ENCODE results near the gene CTSA.

Gene CTSA

GRCh38 chr20:45934586-45935415 is 43.7 kb downstream of the CTSA start, which contains the start of gene PCIF1:
TSS of gene PCIF1 (plus strand) at chr20:45934683. CDS start at chr20:45939000, 4,317 bp downstream.
- peaks cover 16% of the 10 kb centered on the region for H3K4me1 ChIP-seq
- no peaks in the 10 kb centered on the region for H3K27me3 ChIP-seq
- TF ChIP-seq Cebpa-rat (IDR thresholded peaks at IDR 0.05) = no peak
- H3K4me3 ChIP-seq = peak within 1 kb of the TSS; percentile 91
- H3K36me3 ChIP-seq = peaks cover 35% of the 10 kb centered on the region
- no peaks in the 10 kb centered on the region for H3K9me3 ChIP-seq
- peak within 1 kb of the TSS; percentile 100 for H3K27ac ChIP-seq
- peak within 1 kb of the TSS; percentile 88 for H3K4me2 ChIP-seq
- peaks cover 43% of the 10 kb centered on the region for H4K20me1 ChIP-seq
- H3K9ac ChIP-seq = peak within 1 kb of the TSS; percentile 100

- no peak for TF ChIP-seq Cebpa-rat (IDR thresholded peaks at IDR 0.05)
- Histone ChIP-seq H3K4me2 (peak overlapping the region; percentile 70), H3K4me1 (peaks cover 16% of the 10 kb centered on the region), H3K9me3 (no peaks in the 10 kb centered on the region), H3K9ac (peak overlapping the region; percentile 100), H3K27ac (peak overlapping the region; percentile 100), H3K4me3 (peak overlapping the region; percentile 91), H3K27me3 (no peaks in the 10 kb centered on the region), H3K36me3 (peaks cover 42% of the 10 kb centered on the region), H4K20me1 (peaks cover 49% of the 10 kb centered on the region)
Observed at GRCh38 chr20:45935416-45936046, 44.4 kb downstream of the CTSA start.

- H3K4me1 ChIP-seq = peaks cover 16% of the 10 kb centered on the region
- H3K9me3 ChIP-seq = no peaks in the 10 kb centered on the region
- H4K20me1 ChIP-seq = peaks cover 53% of the 10 kb centered on the region
- H3K27ac ChIP-seq = no peak overlapping the region
- no peak for TF ChIP-seq Cebpa-rat (IDR thresholded peaks at IDR 0.05)
- no peaks in the 10 kb centered on the region for H3K27me3 ChIP-seq
- H3K36me3 ChIP-seq = peaks cover 62% of the 10 kb centered on the region
- 0 out of 2 replicates have a peak overlapping the region, but pooled peaks have one; percentile 12 for H3K9ac ChIP-seq
- H3K4me3 ChIP-seq = no peak overlapping the region
- no peak overlapping the region for H3K4me2 ChIP-seq
Observed at GRCh38 chr20:45937765-45938164, 46.6 kb downstream of the CTSA start.

GRCh38 chr20:45938727-45939438 is 47.7 kb downstream of the CTSA start:
- no peaks in the 10 kb centered on the region for H3K9me3 ChIP-seq
- peaks cover 73% of the 10 kb centered on the region for H3K36me3 ChIP-seq
- peaks cover 7% of the 10 kb centered on the region for H3K4me1 ChIP-seq
- H3K4me3 ChIP-seq = no peak overlapping the region
- H3K4me2 ChIP-seq = no peak overlapping the region
- no peak overlapping the region for H3K9ac ChIP-seq
- H3K27ac ChIP-seq = no peak overlapping the region
- no peaks in the 10 kb centered on the region for H3K27me3 ChIP-seq
- TF ChIP-seq Cebpa-rat (IDR thresholded peaks at IDR 0.05) = no peak
- peaks cover 64% of the 10 kb centered on the region for H4K20me1 ChIP-seq

GRCh38 chr20:45940053-45940452 is 48.9 kb downstream of the CTSA start:
- H3K27ac ChIP-seq = no peak overlapping the region
- peaks cover 65% of the 10 kb centered on the region for H4K20me1 ChIP-seq
- peaks cover 85% of the 10 kb centered on the region for H3K36me3 ChIP-seq
- no peaks in the 10 kb centered on the region for H3K27me3 ChIP-seq
- peaks cover 7% of the 10 kb centered on the region for H3K4me1 ChIP-seq
- H3K4me2 ChIP-seq = no peak overlapping the region
- no peaks in the 10 kb centered on the region for H3K9me3 ChIP-seq
- no peak overlapping the region for H3K9ac ChIP-seq
- H3K4me3 ChIP-seq = no peak overlapping the region
- no peak for TF ChIP-seq Cebpa-rat (IDR thresholded peaks at IDR 0.05)

- no peak overlapping the region for H3K27ac ChIP-seq
- peaks cover 89% of the 10 kb centered on the region for H3K36me3 ChIP-seq
- H3K9ac ChIP-seq = no peak overlapping the region
- no peak for TF ChIP-seq Cebpa-rat (IDR thresholded peaks at IDR 0.05)
- H3K27me3 ChIP-seq = no peaks in the 10 kb centered on the region
- H3K4me3 ChIP-seq = no peak overlapping the region
- H3K4me2 ChIP-seq = no peak overlapping the region
- no peaks in the 10 kb centered on the region for H3K9me3 ChIP-seq
- peaks cover 65% of the 10 kb centered on the region for H4K20me1 ChIP-seq
- H3K4me1 ChIP-seq = peaks cover 7% of the 10 kb centered on the region
Observed at GRCh38 chr20:45940469-45940868, 49.3 kb downstream of the CTSA start.

- Histone ChIP-seq H3K36me3 (peaks cover 98% of the 10 kb centered on the region), H3K27ac (no peak overlapping the region), H3K4me3 (no peak overlapping the region), H3K4me2 (no peak overlapping the region), H3K9me3 (no peaks in the 10 kb centered on the region), H3K4me1 (peaks cover 14% of the 10 kb centered on the region), H3K9ac (no peak overlapping the region), H4K20me1 (peaks cover 64% of the 10 kb centered on the region), H3K27me3 (no peaks in the 10 kb centered on the region)
- TF ChIP-seq Cebpa-rat (IDR thresholded peaks at IDR 0.05) = no peak
Observed at GRCh38 chr20:45943613-45944012, 52.5 kb downstream of the CTSA start.

GRCh38 chr20:45944151-45944964 is 53.2 kb downstream of the CTSA start:
- no peak overlapping the region for H3K4me3 ChIP-seq
- peaks cover 64% of the 10 kb centered on the region for H4K20me1 ChIP-seq
- H3K9me3 ChIP-seq = no peaks in the 10 kb centered on the region
- no peaks in the 10 kb centered on the region for H3K27me3 ChIP-seq
- H3K9ac ChIP-seq = no peak overlapping the region
- H3K4me1 ChIP-seq = peaks cover 17% of the 10 kb centered on the region
- no peak overlapping the region for H3K27ac ChIP-seq
- TF ChIP-seq Cebpa-rat (IDR thresholded peaks at IDR 0.05) = no peak
- H3K36me3 ChIP-seq = peaks cover 98% of the 10 kb centered on the region
- no peak overlapping the region for H3K4me2 ChIP-seq
